GM18867 (cell line): Measurements from ENCODE around the gene PROCA1.
"Not testable (repeated sequence)": the region's sequence is repeated elsewhere in the genome, so short reads cannot be mapped to it uniquely, and the experiment has no call there.

Source experiments
- ATAC-seq: cut with Tn5 transposase; IDR thresholded peaks from one replicate; pipeline ENCODE4 v1.9.1; 2021; ENCODE audit warnings: mild to moderate bottlenecking, moderate library complexity; ENCODE audit not compliant: unreplicated experiment

The PROCA1 gene

DNA sequence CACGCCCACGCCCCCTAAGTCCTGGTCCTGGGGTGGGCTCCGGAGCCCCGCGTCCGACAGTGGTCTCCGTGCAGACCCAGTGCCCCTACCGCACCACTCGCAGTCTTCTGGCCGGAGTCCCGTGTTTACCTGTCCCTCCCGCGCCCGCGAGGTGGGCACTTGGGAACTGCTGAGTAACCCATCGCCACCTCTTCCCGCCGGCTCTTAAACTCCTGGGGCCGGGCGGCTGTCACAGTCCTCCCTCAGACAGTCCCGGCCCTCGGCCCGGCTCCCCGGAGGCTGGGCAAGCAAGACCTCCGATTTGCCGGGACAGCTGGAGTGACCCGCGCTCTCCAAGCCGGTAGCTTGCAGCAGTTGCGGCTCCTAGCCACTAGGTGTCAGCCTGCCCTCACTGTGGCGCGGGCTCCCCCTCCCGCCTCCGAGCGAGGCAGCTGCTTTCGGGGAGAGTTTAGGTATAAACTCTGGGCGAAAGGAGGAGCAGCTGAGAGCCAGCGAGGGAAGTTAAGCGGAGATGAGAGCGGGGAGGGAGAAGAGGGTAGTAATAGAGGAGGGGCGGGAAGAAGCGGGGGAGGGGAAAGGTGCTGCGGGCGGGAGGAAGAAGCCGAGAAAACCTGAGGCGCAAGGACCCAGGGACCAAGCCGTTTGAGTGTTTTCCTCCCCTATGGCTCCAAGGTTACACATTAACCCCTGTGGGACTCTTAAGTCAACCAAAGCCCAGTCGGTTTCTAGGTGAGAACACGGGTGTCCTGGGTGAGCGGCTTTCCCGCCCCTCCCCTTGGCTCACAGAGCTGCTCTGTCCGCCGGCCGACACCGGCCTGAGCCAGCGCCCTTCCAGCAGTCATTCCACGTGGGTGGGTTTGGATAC, 15.2 kb upstream of the PROCA1 start:
- ATAC-seq, result peak; percentile 49

DNA sequence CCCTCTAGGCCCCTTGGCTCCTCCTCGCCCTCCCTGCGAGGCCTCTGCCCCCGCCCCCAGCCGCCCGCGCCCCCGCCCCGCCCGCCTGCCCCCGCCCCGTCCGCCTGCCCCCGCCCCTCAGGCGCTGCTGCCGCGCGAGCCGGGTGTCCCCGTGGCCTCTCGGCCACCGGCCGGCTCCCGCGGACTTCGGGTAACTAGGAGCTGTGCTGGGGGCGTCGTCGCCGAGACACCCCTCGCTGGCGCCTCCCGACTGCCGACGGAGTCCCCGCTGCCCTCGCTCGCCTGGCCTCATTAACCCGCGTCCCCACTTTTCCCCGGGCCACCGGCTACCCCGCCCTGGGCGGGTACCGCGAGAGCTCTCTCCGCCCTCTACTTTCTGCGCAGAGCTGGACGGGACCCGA, 14.5 kb upstream of the PROCA1 start, which contains the start of gene TLCD1:
Gene TLCD1, minus strand, starts transcription at position 8 of the 401 bp plus-strand sequence. CDS start 136 bp downstream, outside the sequence.
- ATAC-seq, result peak; percentile 21

DNA sequence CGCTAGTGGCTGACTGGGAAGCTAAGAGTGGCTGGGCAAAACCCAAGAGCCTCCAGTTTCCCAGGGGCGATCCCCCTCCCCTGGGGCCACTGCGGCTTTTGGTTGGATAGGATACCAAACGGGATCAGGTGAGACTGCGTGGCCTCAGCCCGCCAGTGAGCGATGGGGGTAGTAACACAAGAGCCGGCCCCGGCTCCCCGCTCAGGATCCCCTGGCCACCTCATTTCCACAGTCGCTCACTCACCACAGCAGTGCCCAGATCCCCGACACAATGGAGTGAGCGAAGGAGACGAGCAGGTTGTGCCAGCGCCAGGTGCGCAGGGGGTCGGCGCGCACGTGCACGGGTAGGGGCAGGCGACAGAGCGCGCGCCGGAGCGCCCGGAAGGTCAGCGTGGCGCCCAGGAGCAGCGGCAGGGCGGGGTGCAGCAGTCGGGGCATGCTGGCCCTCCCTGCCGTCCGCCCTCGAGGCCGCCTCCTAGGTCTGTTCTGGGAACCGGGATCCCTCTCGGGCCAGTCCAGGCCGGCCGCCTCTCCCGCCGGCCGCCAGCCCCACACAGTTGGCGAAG, 14.1 kb upstream of the PROCA1 start:
- ATAC-seq, result peak; percentile 5

DNA sequence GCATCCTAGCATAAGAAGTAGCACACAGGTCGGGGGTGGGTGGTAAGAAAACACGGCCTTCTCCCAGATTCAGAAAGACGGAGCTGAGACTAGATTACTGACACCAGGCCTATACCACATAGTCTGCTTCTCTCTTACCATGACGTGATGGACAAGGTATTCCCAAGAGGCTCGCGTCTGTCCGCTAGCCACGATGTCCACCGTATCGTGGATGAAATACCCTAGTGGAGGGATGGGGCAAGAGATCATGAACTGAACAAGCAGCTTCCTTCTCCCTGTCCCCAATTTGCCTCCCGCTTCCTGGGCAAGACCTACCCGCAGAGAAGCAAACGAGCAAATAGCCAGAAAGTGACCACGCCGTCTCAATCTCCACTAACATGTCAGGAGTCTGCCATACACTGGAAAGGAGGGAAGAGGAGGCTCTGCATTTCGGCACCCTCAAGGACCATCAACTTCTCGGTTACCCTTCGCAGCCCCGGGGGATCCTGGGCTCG, 13.5 kb upstream of the PROCA1 start:
- no peak for ATAC-seq

DNA sequence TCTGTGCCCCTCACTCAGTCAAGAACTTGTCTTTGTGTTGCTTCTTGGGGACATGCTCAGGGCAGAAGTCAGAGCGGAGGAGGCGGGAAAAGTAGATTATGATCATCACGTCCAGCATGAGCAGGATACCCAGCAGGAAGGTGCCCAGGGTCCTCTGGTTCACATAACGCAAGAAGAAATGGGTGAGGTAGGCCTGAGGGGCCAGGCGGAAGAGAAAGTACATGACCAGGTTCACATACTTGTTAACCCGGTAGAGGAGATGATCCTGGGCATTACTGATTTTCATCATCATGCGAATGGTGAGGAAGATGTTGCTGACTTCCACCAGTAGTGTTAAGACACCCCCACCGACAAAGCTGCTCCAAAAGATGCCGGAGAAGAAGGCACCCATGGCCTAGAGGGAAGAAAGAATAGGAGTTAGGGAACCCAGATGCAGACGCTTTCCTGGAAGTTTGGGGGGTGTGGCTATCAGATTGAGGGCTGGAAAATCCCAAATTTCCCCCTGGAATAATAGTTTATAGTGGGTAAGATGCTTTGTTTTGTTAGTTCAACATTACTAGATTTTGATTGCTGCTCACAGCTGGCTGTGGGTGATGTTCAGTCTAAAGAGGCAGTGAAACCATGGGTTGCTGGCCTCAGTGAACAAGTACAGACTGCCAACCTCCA, 12.9 kb upstream of the PROCA1 start:
- ATAC-seq, result no peak

DNA sequence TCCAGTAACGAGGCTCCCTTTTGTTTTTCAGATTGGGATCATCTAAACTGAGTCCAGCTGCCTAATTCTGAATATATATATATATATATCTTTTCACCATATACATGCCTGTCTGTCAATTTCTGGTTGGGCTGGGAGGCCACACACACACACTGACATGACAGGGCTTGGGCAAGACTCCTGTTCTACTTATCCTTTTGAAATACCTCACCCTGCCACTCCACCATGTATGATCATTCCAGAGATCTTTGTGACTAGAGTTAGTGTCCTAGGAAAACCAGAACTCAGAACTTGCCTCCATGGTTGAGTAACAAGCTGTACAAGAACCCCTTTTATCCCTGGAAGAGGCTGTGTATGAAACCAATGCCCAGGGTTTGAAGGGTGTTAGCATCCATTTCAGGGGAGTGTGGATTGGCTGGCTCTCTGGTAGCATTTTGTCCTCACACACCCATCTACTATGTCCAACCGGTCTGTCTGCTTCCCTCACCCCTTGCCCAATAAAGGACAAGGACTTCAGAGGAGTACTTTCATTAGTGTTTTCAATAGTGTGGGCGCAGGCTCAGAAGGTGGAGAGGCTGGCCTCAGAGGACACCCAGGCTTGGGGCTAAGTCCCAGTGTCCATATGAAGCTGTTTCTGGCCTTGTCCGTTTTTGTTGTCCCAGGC, 12.3 kb upstream of the PROCA1 start:
- not testable (repeated sequence) for ATAC-seq

DNA sequence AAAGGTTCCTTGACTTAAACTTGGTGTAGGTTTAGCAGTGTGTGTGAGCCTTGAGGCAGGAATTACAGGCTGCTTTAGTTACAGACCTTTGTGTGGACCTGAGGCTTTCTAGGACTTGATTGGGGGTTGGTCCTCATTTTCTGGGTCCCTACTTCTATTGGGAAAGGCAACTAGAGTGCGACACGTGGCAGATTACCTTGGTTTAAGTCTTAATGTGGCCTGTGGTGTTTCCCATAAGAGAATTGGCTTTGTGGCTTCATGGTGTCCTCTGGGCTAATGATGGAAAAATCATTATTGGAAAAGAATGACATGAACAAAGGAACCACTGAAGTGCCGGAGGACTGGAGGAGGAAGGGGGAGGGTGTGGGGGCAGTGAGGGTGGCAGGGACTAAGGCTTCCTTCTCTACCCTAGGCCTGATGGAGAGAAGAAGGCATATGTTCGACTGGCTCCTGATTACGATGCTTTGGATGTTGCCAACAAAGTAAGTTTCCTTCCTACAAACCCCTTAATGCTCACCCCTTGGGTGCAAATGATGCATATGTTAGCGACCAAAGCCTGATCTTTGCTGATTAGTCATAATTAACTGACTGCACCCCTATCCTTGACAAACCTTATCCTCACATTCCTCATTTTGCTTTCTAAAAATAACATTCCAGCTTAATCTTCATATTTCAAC, 11.6 kb upstream of the PROCA1 start:
- no peak for ATAC-seq

DNA sequence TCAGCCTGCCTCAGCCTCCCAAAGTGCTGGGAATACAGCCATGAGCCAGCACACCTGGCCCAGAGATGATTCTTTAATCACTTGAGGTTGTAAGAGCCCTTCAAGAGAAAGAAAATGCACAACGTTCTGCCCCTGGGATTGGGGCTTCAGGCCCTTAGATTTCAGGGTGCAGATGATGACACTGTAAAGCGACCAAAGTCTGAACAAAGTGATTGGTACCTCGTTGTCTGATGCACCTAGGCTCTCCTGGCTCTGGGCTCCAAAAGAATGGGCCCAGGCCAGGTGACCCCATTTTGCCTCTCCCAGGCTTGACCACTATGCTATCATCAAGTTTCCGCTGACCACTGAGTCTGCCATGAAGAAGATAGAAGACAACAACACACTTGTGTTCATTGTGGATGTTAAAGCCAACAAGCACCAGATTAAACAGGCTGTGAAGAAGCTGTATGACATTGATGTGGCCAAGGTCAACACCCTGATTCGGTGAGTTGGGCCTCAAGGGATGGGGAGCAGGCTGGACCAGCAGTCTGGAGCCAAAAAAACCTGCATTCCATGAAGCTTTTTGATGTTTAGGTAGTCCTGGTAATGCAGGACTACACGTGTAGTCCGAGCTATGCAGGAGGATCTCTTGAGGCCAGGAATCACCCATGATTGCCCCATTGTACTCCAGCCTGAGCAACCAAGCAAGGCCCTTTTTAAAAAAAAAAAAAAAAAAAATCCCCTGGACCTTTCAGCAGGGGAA, 10.9 kb upstream of the PROCA1 start:
- ATAC-seq, result no peak

DNA sequence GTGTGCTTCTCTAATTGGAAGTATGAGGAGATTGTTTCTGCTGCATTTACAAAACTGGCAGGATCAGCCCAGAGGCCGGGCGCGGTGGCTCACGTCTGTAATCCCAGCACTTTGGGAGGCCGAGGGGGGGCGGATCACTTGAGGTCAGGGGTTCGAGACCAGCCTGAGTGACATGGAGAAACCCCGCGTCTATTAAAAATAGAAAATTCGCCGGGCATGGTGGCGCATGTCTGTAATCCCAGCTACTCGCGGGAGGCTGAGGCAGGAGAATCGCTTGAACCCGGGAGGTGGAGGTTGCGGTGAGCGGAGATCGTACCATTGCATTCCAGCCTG, 9.3 kb upstream of the PROCA1 start:
- ATAC-seq, result not testable (repeated sequence)

DNA sequence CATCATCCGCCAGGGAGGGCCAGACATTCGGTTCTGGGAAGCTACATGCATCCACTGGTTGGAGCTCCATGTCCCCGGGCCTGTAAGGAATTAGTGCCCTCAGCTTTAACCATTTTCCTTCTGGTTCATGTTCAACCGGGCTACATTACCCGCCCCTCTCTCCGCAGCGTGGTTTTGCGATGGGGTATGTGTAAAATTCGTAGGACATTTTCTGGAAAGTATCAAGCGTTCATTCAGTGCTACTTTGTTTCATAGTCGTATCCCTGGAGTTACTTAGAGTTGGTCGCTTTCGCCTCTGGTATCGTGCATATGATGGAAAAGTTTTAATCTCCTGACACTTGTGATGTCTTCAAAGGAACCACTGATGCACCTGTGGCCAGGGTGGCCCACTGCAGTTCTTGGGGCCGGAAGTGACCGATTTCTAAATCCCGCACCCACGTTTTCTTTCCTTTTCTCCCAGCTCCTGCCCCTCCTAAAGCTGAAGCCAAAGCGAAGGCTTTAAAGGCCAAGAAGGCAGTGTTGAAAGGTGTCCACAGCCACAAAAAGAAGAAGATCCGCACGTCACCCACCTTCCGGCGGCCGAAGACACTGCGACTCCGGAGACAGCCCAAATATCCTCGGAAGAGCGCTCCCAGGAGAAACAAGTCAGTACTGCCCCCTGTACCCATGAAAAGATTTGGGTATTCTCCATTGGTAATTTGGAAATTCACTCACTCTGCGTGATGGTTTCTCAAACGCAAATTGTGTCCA, 8.7 kb upstream of the PROCA1 start:
- ATAC-seq, result no peak

DNA sequence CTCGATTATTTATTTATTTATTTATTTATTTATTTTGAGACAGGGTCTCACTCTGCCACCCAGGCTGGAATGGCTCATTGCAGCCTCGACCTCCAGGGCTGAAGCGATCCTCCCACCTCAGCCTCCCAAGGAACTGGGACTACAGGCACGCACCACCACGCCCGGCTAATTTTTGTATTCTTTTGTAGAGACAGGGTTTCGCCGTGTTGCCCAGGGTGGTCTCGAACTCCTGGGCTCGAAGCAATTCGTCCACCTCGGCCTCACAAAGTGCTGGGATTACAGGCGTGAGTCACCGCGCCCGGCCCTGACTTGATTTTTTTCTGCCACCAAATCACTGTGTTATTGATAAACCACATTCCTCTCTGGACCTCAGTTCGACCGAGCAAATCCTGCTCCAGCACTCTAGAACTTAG, 7.3 kb upstream of the PROCA1 start:
- no peak for ATAC-seq

DNA sequence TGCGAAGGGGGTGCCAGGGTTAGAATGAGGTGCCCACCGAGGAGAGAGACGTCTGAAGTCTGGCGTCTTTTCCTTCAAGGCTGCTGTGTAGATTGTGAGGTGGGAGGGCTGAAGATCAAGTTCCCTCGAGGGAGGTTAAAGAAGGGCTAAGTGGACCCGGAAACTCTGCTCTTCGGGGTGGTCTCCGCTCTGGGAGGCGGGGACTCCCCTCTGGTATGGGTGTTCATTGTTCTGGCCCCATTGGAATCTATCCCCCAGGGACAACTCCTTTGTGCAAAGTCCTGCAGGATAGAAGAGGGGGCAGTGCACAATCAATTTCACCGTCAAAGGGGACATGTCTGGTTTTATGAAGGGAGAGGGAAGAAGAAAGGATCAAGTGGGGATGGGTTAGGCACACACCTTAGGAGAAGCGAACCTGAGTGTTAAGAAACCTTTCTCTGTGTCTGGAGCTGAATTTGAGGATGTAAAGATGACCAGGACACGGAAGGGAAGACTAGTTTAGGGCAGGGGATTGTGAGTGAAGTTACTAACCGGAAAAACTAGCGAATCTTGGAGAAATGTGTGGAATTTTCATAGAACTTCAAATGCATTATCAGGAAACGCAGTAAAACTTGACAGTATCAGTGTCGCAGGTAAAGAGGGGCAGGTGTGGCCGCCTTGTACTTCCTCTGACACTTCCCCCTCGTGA, 6.8 kb upstream of the PROCA1 start:
- no peak for ATAC-seq

DNA sequence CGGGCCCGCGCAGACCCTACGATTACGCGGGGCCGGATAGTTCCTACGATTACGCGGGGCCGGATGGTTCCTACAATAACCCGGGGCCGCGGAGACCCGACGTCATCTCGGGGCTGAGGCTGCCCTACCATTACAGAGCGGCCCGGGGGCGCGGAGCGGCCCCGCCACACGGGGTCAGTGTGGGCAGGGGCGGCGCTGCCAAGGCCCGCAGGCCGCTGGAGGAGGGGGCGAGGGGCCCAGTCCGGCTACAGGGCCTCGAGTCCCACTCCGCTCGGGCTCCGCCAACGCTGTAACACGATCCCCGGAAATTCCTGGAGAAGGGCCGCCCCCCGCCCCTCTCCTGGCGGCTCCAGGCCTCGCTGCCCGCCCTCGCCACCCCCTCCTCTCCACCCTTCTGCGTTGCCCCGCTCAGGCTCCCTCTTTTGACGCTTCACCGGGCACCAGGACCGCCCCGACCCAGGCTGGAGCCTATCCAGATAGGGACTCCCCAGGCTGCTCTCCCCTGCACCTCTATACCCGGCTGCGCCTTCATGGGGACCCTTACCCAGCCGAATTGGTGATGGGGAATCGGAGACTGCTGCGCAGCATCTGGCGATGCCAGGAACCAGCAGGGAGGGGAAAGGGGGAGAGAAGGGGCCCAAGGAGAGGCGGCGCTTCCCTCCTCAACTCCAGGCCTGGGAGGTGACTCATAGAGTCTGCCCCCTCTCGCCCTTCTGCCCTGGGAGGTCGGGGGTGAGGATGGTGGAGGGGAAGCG, 6.1 kb upstream of the PROCA1 start, which contains the start of gene RAB34:
Gene RAB34, minus strand, starts transcription at position 291 of the 755 bp plus-strand sequence. CDS start 602 bp downstream, outside the sequence.
- ATAC-seq, result no peak

DNA sequence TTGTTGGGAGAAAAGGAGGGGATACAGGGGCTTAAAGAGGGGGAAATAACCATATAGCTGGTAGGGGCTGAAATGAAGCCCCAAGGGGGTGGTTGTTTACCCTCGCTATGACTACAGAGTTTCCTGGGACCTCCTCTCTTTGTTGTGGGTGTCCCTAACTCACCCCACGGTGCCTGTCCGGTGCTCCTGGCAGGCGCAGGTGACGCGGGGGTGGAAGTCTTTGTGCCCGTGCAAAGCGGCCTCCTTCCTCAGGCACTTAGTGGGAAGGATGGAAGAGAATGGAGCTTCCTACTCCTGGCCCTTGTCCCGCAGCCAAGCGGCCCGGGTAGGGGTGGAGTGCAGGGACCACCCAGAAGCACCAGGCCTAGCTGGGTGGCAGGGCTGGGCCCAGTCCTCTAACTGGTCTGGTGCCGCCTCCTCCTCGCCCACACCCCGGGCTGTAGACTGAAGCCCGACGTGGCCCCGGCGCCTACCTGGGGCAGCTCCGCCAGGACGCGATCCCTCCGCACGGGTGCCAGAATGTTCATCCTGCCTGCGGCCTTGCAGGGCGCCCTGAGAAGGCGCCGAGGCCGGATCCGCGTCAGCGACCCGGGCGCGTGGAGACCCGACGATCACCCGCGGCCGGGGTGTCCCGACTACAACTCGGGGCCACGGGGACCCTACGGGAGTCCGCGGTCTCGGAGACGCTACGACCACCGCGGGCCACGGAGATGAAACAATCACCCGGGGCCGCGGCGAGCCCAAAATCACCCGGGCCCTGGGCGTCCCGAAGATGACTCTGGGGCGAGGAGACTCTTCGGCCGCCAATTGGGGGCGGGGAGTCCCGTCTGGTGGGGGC, 5.3 kb upstream of the PROCA1 start:
- no peak for ATAC-seq

DNA sequence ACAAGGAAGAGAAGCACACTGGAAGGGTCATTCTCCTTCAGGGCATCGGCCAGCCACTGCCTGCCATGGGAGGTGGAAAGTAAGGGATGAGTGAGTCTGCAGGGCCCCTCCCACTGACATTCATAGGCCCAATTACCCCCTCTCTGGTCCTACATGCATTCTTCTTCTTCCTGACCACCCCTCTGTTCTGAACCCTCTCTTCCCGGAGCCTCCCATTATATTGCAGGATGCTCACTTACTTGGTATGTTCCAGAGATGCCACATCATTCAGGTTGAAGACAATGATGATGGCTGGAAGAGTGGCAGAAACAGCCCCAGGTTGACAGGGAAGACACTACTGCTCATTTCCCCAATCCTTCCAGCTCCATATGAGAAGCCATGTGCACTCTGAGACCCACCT, 3.5 kb upstream of the PROCA1 start:
- ATAC-seq, result no peak

DNA sequence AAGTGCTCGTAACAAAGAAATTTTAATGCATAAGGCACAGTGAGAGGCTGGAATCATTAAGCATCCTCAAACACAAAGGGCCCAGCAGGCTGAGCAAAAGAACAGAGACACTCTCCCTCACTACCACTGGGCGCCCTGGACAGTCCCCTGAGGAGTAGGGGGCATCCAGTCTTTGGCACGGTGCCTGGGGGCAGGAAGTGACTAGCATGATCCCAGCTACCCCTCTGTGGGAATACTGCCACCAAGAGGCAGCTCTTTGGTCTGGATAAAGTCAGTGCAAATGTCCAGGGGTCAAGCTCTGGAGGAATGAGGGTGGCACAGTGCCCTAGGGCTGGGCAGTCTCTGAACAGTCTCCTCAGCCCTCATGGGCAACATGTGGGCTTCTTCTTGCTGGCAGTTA, 2.6 kb upstream of the PROCA1 start:
- no peak for ATAC-seq
